WI38 (cell line): Measurements from ENCODE around the gene SEMA3E.
"Not testable (repeated sequence)": the region's sequence is repeated elsewhere in the genome, so short reads cannot be mapped to it uniquely, and the experiment has no call there.

ENCODE experiments used
- H3K4me3 ChIP-seq: 2 replicates; pipeline ENCODE4 v1.5.1; 2011; ENCODE audit warnings: low read depth, mild to moderate bottlenecking, control low read depth, low read length
- CTCF ChIP-seq: IDR thresholded peaks from 2 replicates; pipeline ENCODE4 v1.5.1; 2012; ENCODE audit warnings: low read depth, mild to moderate bottlenecking, control low read depth, low read length

SEMA3E gene

GRCh38 chr7:83451501-83452045 is 197.4 kb downstream of the SEMA3E start:
- no peak for TF ChIP-seq CTCF
- no peak overlapping the region for H3K4me3 ChIP-seq

DNA sequence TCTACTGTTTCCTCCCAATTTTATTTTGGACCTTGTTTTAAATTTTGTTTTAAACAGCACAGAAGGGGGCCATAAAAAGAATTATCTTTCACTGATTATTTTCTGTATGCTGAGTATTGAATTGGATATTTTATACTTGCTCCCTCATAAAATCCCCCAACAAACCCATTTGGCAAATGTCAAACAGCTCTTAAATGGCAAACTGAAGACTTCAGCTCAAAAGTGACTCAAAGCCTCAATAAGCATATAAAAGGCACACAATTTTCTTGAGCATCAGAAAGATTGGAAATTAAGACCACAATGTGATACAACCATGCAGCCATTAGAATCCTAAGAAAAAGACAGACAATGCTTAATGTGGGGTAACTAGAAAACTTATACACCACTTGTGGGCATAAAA is 199.2 kb downstream of the SEMA3E start:
- no peak for TF ChIP-seq CTCF
- H3K4me3 ChIP-seq: no peak overlapping the region

GRCh38 chr7:83447681-83448080 is 201.3 kb downstream of the SEMA3E start:
- H3K4me3 ChIP-seq: no peak overlapping the region
- TF ChIP-seq CTCF: no peak

GRCh38 chr7:83446102-83446669 is 202.8 kb downstream of the SEMA3E start:
- TF ChIP-seq CTCF: no peak
- no peak overlapping the region for H3K4me3 ChIP-seq

DNA sequence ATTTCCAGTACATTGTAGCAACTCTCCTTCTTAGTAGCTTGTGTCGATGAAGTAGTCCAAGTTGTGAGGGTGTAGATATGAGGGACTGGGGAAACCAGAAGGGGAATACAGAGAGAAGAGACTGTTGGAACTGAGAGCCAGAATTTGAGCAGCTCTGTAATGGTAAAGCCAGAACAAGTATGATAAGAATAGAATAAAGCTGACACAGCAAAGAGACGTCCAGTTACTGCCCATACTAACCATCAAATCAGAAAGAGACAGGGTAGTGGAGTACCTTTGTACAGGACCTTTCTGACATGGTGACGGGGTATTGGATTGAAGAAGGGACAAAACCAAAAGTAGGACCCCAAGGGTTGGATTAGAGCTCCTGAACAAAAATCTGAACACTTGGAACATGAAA is 206.0 kb downstream of the SEMA3E start:
- TF ChIP-seq CTCF: no peak
- no peak overlapping the region for H3K4me3 ChIP-seq

- H3K4me3 ChIP-seq: no peak overlapping the region
- no peak for TF ChIP-seq CTCF
Observed at GRCh38 chr7:83439026-83439425, 209.9 kb downstream of the SEMA3E start.

- not testable (repeated sequence) for H3K4me3 ChIP-seq
Observed at GRCh38 chr7:83430289-83430688, 218.7 kb downstream of the SEMA3E start.

- TF ChIP-seq CTCF: no peak
- H3K4me3 ChIP-seq: no peak overlapping the region
Observed at GRCh38 chr7:83429493-83429892, 219.4 kb downstream of the SEMA3E start.
